ENCODE measurements around the gene CD79B.

DNA sequence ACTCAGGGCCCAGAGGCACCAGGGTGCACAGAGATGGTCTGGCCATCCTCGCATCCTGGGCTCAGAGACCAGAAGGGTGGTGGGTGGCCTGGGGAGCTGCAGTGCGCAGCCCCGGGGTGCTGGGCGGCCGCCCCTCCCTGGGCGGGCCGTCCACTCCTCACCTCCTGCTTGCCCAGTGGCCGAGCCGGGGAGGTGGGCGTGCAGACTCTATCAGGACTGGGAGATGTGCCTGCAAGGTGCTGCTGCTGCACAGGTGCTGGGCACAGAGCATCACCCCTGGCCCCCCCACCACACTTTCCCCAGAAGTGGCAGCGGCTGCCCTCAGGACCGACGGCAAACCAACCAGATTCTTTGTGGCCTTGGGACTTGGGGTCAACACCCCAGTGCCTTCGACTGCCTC lies 40.7 kb upstream of the CD79B start, which contains the start of gene SCN4A:
- TF ChIP-seq, protein P1, sequence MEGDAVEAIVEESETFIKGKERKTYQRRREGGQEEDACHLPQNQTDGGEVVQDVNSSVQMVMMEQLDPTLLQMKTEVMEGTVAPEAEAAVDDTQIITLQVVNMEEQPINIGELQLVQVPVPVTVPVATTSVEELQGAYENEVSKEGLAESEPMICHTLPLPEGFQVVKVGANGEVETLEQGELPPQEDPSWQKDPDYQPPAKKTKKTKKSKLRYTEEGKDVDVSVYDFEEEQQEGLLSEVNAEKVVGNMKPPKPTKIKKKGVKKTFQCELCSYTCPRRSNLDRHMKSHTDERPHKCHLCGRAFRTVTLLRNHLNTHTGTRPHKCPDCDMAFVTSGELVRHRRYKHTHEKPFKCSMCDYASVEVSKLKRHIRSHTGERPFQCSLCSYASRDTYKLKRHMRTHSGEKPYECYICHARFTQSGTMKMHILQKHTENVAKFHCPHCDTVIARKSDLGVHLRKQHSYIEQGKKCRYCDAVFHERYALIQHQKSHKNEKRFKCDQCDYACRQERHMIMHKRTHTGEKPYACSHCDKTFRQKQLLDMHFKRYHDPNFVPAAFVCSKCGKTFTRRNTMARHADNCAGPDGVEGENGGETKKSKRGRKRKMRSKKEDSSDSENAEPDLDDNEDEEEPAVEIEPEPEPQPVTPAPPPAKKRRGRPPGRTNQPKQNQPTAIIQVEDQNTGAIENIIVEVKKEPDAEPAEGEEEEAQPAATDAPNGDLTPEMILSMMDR (IDR thresholded peaks at IDR 0.05) = no peak
- TF ChIP-seq POLR2A (IDR thresholded peaks at IDR 0.05) (no peak), EP300 (IDR thresholded peaks at IDR 0.05) (no peak)

All from sigmoid colon (tissue), 4 donors.